ENCODE results near the gene RAB3GAP1. TPM values are rescaled to one million over a fixed set of nuclear protein-coding genes. Genes with fewer than 3 reads are reported as not detected.

Gene RAB3GAP1
- total RNA-seq, 2 donors from 2014 or later: 34.3 to 47.9 TPM

GRCh38 chr2:135048122-135048521 is 4.0 kb upstream of the RAB3GAP1 start:
- DNase-seq: no peak
- H3K9ac ChIP-seq (ENCODE audit: low read depth in 2 of 2, low read length in 2 of 2): no peak overlapping the region
- no peaks in the 10 kb centered on the region for H3K27me3 ChIP-seq
- no peaks in the 10 kb centered on the region for H3K9me3 ChIP-seq
- no peak for TF ChIP-seq CTCF (IDR thresholded peaks at IDR 0.05)
- no peak overlapping the region for H3K4me3 ChIP-seq
- no peaks in the 10 kb centered on the region for H3K4me1 ChIP-seq
- H3K36me3 ChIP-seq: no peaks in the 10 kb centered on the region
- intact Hi-C loops (cut with DNase I): no loop called here
- H3K27ac ChIP-seq: no peak overlapping the region

GRCh38 chr2:135050132-135050531 is 2.0 kb upstream of the RAB3GAP1 start:
- Histone ChIP-seq H3K4me3 (no peak overlapping the region), H3K9ac (ENCODE audit: low read depth in 2 of 2, low read length in 2 of 2) (no peak overlapping the region)
- intact Hi-C loops (cut with DNase I): no loop called here

DNA sequence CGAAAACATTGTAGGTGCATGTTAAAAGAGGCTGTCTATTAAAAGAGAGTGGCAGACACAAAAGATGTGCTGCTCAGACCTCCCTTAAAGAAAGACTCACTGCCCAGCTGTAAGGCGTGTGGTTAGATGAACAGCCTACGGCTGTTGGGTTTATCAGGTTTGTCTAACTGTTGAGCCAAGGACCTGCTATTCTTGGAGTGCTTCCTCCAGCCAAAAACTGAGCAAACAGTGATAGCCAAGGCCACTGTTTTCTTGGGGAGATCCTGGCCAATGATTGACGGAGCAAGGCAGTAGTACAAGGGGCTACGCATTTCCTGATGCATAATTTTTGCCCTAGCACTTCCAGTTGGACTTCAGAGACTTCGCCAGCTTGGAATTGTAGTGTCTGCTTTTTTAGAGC is 1.4 kb upstream of the RAB3GAP1 start:
- H3K27ac ChIP-seq: no peak overlapping the region
- intact Hi-C loops (cut with DNase I): no loop called here

More at GRCh38 chr2:135050132-135050531, 2.0 kb upstream of the RAB3GAP1 start:
- no peaks in the 10 kb centered on the region for H3K36me3 ChIP-seq
- H3K27ac ChIP-seq: no peak overlapping the region
- no peaks in the 10 kb centered on the region for H3K4me1 ChIP-seq
- H3K9me3 ChIP-seq: no peaks in the 10 kb centered on the region
- no peak for TF ChIP-seq CTCF (IDR thresholded peaks at IDR 0.05)
- DNase-seq: no peak
- no peaks in the 10 kb centered on the region for H3K27me3 ChIP-seq

GRCh38 chr2:135052997-135053474 is 944 bp downstream of the RAB3GAP1 start:
- Histone ChIP-seq H3K4me3 (peak overlapping the region; percentile 78), H3K36me3 (no peaks in the 10 kb centered on the region), H3K9me3 (no peaks in the 10 kb centered on the region), H3K9ac (ENCODE audit: low read depth in 2 of 2, low read length in 2 of 2) (peak overlapping the region; percentile 93 to 95), H3K27me3 (no peaks in the 10 kb centered on the region), H3K27ac (peak overlapping the region; percentile 97), H3K4me1 (no peaks in the 10 kb centered on the region)
- DNase-seq: no peak
- intact Hi-C loops (cut with DNase I): no loop called here
- no peak for TF ChIP-seq CTCF (IDR thresholded peaks at IDR 0.05)

More for the DNA sequence above, 1.4 kb upstream of the RAB3GAP1 start:
- Histone ChIP-seq H3K27me3 (no peaks in the 10 kb centered on the region), H3K4me3 (no peak overlapping the region), H3K36me3 (no peaks in the 10 kb centered on the region), H3K4me1 (no peaks in the 10 kb centered on the region), H3K9ac (ENCODE audit: low read depth in 2 of 2, low read length in 2 of 2) (no peak overlapping the region), H3K9me3 (no peaks in the 10 kb centered on the region)
- DNase-seq: no peak
- TF ChIP-seq CTCF (IDR thresholded peaks at IDR 0.05): no peak

DNA sequence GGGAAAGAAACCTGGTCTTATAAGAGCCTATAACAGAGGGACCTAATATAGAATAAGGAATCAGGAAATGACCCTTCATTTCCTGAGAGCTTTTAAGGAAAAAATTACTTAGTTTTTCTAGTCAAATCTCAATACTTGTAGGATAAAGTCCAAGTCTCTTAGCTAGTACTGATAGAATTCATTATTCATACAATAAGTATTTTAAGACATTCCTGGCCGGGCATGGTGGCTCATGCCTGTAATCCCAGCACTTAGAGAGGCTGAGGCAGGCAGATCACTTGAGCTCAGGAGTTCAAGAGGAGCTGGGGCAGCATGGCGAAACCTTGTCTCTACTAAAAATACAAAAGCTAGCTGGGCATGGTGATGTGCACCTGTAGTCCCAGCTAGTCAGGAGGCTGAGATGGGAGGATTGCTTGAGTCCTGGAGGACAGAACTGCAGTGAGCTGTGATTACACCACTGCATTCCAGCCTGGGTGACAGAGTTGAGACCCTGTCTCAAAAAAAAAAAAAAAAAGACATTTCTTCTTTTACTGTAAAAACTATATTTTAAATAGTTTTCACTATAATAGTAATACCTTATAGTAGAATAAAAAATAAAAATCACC is 3.2 kb downstream of the RAB3GAP1 start:
- H3K4me1 ChIP-seq: no peaks in the 10 kb centered on the region
- DNase-seq: no peak
- H3K9ac ChIP-seq (ENCODE audit: low read depth in 2 of 2, low read length in 2 of 2): no peak overlapping the region
- no peaks in the 10 kb centered on the region for H3K27me3 ChIP-seq
- no peaks in the 10 kb centered on the region for H3K9me3 ChIP-seq
- intact Hi-C loops (cut with DNase I): no loop called here
- no peak for TF ChIP-seq CTCF (IDR thresholded peaks at IDR 0.05)
- H3K4me3 ChIP-seq: no peak overlapping the region
- no peaks in the 10 kb centered on the region for H3K36me3 ChIP-seq
- H3K27ac ChIP-seq: no peak overlapping the region
